ENCODE results near the gene CTSS.
A peak's percentile ranks its signal among the peaks of the same experiment; 100 is the strongest.
"Not testable (repeated sequence)": the region's sequence is repeated elsewhere in the genome, so short reads cannot be mapped to it uniquely, and the experiment has no call there.

The CTSS gene

GRCh38 chr1:150772326-150772725, 6.7 kb upstream of the CTSS start:
- no peak for DNase-seq

GRCh38 chr1:150767704-150768103, 2.1 kb upstream of the CTSS start:
- DNase-seq: not testable (repeated sequence)

DNA sequence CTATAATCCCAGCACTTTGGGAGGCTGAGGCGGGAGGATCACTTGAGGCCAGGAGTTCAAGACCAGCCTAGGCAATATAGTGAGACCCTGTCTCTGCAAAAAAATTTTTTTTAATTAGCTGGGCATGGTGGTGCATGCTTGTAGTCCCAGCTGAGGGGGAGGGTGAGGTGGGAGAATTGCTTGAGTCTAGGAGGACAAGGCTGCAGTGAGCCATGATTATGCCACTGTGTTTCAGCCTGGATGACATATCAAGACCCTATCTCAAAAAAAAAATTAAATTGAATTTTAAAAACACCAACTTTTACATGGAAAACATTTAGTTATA, 361 bp upstream of the CTSS start:
- DNase-seq: not testable (repeated sequence)

- DNase-seq: no peak
Observed at GRCh38 chr1:150764617-150765101, 919 bp downstream of the CTSS start.

GRCh38 chr1:150763018-150763417, 2.6 kb downstream of the CTSS start:
- DNase-seq: no peak

- no peak for DNase-seq
Observed at GRCh38 chr1:150762552-150762951, 3.0 kb downstream of the CTSS start.

DNA sequence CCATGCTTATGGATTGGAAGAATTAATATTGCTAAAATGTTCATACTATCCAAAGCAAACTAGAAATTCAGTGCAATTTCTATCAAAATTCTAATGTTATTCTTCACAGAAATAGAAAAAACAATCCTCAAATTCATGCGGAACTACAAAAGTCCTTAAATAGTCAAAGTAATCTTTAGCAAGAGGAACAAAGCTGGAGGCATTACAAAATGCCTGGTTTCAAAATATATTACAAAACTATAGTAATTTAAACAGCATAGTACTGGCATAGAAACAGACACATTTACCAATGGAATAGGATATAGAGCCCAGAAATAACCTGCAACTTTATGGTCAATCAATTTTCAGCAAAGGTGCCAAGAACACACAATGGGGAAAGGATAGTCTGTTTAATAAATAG, 3.8 kb downstream of the CTSS start:
- no peak for DNase-seq

- no peak for DNase-seq
Observed at GRCh38 chr1:150760013-150760412, 5.6 kb downstream of the CTSS start.

- no peak for DNase-seq
Observed at GRCh38 chr1:150753416-150753815, 12.2 kb downstream of the CTSS start.

DNA sequence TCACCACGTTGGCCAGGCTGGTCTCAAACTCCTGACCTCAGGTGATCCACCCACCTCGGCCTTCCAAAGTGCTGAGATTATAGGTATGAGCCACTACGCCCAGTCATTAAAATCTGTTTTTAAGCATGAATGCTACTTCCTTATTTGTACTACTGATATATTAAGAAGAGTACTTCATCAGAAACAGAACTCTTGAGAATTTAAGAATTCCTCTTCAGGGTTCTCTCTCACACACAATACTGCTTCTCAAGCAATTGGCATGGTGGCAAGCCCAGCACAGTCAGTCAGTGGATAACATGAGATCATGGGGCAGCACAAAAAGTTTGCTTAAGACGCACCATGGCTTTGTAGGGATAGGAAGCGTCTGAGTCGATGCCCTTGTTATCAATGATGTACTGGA, 14.1 kb downstream of the CTSS start:
- no peak for DNase-seq

DNA sequence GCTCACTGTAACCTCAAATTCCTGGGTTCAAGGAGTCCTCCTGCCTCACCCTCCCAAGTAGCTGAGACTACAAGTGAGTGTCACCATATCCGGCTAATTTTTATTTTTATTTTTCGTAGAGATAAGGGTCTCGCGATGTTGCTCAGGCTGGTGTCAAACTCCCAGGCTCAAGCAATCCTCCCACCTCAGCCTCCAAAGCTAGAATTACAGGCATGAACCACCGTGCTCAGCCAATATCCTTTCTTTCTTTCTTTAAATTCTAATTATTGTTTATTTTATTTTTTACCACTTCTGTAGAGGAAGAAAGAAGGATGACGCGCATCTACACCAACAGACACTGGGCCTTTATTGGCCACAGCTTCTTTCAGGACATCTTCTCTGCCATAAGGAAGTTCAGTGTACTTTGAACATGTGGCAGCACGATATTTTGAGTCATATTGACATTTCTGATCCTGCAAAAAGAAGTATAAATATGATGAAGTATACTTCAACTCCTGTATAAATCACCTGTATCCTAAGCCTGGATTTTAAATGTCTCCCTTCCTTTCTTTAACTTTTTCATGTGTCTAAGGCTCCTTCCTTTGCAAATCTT, 15.8 kb downstream of the CTSS start:
- no peak for DNase-seq

- no peak for DNase-seq
Observed at GRCh38 chr1:150748878-150749719, 16.5 kb downstream of the CTSS start.

GRCh38 chr1:150730130-150730721, 35.4 kb downstream of the CTSS start:
- no peak for DNase-seq

- no peak for DNase-seq
Observed at GRCh38 chr1:150724336-150724735, 41.2 kb downstream of the CTSS start.

- no peak for DNase-seq
Observed at GRCh38 chr1:150720703-150721102, 44.9 kb downstream of the CTSS start, which contains the start of gene HORMAD1. Gene HORMAD1 (minus strand): TSS chr1:150720895. CDS start chr1:150719505, 1,390 bp downstream.

DNA sequence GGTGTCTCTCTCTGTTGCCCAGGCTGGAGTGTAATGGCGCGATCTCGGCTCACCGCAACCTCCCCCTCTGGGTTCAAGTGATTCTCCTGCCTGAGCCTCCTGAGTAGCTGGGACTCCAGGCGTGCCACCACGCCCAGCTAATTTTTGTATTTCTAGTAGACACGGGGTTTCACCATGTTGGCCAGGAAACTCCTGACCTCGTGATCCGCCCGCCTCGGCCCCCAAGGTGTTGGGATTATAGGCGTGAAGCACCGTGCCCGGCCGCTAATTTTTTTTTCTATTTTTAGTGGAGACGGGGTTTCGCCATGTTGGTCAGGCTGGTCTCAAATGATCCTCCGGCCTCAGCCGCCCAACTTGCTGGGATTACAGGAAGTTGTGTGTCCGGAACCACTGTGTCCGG, 45.5 kb downstream of the CTSS start:
- DNase-seq: no peak

DNA sequence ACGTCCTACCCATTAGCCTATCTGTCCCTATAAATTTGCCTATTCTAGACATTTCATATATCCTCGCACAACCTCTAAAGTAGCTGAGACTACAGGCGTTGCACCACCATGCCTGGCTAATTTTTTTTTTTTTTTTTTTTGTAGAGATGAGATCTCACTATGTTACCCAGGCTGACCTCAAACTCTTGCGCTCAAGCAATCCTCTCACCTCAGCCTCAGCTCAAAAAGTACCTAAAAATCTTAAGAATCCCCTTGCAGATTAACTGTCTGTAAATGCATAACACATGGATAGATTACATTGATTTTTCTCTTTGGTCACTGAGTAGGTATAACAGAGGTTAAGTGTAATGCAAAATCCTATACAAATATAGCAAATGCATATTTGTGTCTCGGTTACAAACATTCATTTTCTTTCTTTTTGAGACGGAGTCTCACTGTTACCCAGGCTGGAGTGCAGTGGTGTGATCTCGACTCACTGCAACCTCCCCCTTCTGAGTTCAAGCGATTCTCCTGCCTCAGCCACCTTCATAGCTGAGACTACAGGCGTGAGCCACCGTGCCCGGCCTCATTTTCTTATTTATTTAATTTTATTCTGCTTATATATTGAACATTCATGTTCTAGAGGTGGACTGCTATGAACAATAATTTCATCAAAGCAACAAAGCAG, 47.2 kb downstream of the CTSS start:
- no peak for DNase-seq

- DNase-seq: not testable (repeated sequence)
Observed at GRCh38 chr1:150709031-150709430, 56.5 kb downstream of the CTSS start.

GRCh38 chr1:150708595-150708994, 57.0 kb downstream of the CTSS start:
- DNase-seq: no peak

DNA sequence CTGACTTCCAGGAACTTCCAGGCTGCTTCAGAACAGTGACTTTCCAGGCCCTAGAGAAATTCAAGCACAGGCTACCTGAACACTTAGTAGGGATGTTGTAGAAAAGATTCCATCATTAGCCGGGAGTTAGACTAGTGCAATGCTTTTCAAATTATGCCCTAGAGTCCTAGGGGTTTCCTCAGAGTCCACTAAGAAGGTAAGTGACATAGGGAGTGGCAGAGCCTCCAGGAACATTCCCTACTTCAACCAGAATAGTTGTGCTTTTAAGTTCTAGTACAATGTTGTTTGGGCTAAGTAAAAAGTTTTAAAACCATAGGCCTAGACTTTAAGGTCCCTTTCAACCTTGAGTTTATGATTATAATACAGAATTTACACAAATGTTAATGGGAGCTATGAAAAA, 59.5 kb downstream of the CTSS start:
- DNase-seq: no peak

DNA sequence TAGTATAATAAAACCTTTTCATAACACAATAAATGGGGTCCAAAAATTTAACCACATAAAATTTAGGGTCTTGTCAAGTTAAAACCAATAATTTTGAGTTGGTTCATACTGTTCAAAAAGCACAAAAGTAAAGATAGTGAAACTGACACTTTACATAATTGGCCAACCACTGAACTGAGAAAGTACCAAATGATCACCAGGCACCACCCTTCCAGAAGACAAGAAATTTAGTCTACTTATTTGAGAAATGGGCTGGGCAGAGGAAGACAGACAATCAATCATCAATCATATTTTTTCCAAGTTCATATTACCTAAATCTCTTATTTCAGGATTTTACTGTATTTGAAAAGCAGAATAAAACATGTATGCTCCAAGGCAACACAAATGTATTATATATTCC, 62.2 kb downstream of the CTSS start:
- no peak for DNase-seq

GRCh38 chr1:150696995-150697927, 68.3 kb downstream of the CTSS start, which contains the start of gene GOLPH3L:
Gene GOLPH3L (minus strand): TSS chr1:150697154. CDS start chr1:150694838, 2,316 bp downstream.
- peak; percentile 100 for DNase-seq
